ENCODE results near the gene FBRSL1. TPM values are rescaled to one million over a fixed set of nuclear protein-coding genes. Genes with fewer than 3 reads are reported as not detected.
A peak's percentile ranks its signal among the peaks of the same experiment; 100 is the strongest.

FBRSL1 gene
- total and polyA plus RNA-seq, 11 donors: 23.0 to 88.2 (median 40.0) TPM

- DNase-seq (peak in 3 of 5 donors; percentile 28 to 61 (median 39)), ATAC-seq (no peak)
- intact Hi-C loops (cut with DNase I): loop anchor here in 1 of 10 donors (10.0 kb wide), 1 partner anchor 102 kb away; no protein-coding TSS in a partner anchor
- TF ChIP-seq, protein P1, sequence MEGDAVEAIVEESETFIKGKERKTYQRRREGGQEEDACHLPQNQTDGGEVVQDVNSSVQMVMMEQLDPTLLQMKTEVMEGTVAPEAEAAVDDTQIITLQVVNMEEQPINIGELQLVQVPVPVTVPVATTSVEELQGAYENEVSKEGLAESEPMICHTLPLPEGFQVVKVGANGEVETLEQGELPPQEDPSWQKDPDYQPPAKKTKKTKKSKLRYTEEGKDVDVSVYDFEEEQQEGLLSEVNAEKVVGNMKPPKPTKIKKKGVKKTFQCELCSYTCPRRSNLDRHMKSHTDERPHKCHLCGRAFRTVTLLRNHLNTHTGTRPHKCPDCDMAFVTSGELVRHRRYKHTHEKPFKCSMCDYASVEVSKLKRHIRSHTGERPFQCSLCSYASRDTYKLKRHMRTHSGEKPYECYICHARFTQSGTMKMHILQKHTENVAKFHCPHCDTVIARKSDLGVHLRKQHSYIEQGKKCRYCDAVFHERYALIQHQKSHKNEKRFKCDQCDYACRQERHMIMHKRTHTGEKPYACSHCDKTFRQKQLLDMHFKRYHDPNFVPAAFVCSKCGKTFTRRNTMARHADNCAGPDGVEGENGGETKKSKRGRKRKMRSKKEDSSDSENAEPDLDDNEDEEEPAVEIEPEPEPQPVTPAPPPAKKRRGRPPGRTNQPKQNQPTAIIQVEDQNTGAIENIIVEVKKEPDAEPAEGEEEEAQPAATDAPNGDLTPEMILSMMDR (IDR thresholded peaks at IDR 0.05): no peak
- no peak for TF ChIP-seq POLR2A (IDR thresholded peaks at IDR 0.05)
- Histone ChIP-seq H3K27me3 (no peaks in the 10 kb centered on the region), H3K4me3 (peak overlapping the region in 7 of 12 donors; percentile 66 to 95 (median 74)), H3K36me3 (peaks cover 0 to 3% (median 0%) of the 10 kb centered on the region in 9 donors), H3K4me1 (peaks cover 16 to 85% (median 70%) of the 10 kb centered on the region in 12 donors), H3K9me3 (no peaks in the 10 kb centered on the region), H3K27ac (peak overlapping the region in 1 of 12 donors; percentile 59)
- 66 to 77% (median 76%) methylated on average over 8 to 12 of the region's 12 CpGs for WGBS, 4 donors
These were observed 2.6 kb downstream of the FBRSL1 start for GRCh38 chr12:132492522-132492921.

DNA sequence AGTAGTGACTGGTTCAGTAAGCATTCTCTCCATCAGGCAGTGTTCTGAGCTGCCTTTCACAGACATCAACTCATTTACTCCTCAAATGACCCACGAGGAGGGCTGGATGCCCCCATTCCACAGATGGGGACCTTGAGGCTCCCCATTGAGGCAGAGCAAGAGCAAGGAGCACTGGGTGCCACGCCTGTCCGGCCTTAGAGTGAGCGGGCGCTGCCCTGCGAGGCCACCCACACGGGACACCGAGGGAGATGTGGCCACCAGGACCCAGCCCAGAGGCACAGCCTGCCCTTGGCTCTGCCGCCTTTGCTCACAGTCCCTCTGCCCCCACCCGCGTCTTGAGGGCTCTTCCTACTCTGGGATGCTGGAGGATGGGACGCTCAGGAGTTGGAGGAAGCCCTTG, 3.0 kb downstream of the FBRSL1 start:
- H3K9me3 ChIP-seq: no peaks in the 10 kb centered on the region
- no peak for ATAC-seq
- 72 to 86% (median 84%) methylated on average over 6 to 12 of the region's 12 CpGs for WGBS, 4 donors
- H3K4me1 ChIP-seq: peaks cover 16 to 89% (median 70%) of the 10 kb centered on the region in 12 donors
- intact Hi-C loops (cut with DNase I): loop anchor here in 1 of 10 donors (10.0 kb wide), 1 partner anchor 102 kb away; no protein-coding TSS in a partner anchor
- H3K36me3 ChIP-seq: peaks cover 0 to 3% (median 0%) of the 10 kb centered on the region in 9 donors
- H3K27ac ChIP-seq: peak overlapping the region in 1 of 12 donors; percentile 59
- TF ChIP-seq, protein P1 (IDR thresholded peaks at IDR 0.05): no peak
- TF ChIP-seq POLR2A (IDR thresholded peaks at IDR 0.05): no peak
- H3K4me3 ChIP-seq: peak overlapping the region in 2 of 12 donors; percentile 15 to 66
- DNase-seq: peak in 2 of 5 donors; percentile 26 to 53
- no peaks in the 10 kb centered on the region for H3K27me3 ChIP-seq

GRCh38 chr12:132493482-132494178, 3.7 kb downstream of the FBRSL1 start:
- Histone ChIP-seq H3K4me1 (peaks cover 16 to 91% (median 73%) of the 10 kb centered on the region in 12 donors), H3K4me3 (no peak overlapping the region), H3K27me3 (no peaks in the 10 kb centered on the region), H3K36me3 (peaks cover 0 to 3% (median 0%) of the 10 kb centered on the region in 9 donors), H3K27ac (peak overlapping the region in 5 of 12 donors; percentile 13 to 59 (median 25)), H3K9me3 (no peaks in the 10 kb centered on the region)
- 75 to 87% (median 80%) methylated on average over 10 to 18 of the region's 18 CpGs for WGBS, 4 donors
- DNase-seq (peak in 2 of 5 donors; percentile 28 to 50), ATAC-seq (no peak)
- intact Hi-C loops (cut with DNase I): loop anchor here in 1 of 10 donors (10.0 kb wide), 1 partner anchor 101 kb away; no protein-coding TSS in a partner anchor
- TF ChIP-seq, protein P1 (IDR thresholded peaks at IDR 0.05): no peak

Data from heart left ventricle (tissue), 16 donors.